GM12878 (cell line): Measurements from ENCODE around the gene STXBP2. TPM values are rescaled to one million over a fixed set of nuclear protein-coding genes. Genes with fewer than 3 reads are reported as not detected.

ENCODE experiments used
- BRCA1 ChIP-seq: IDR thresholded peaks from 2 replicates; pipeline ENCODE4 v1.6.1; 2011; ENCODE audit warnings: low read depth, low read length, improper control_type of control experiment
- CEBPB ChIP-seq, 2 experiments: fragments of 150-350 bp in 1 of 2; IDR thresholded peaks; 2 replicates each; pipeline ENCODE4 v1.6.1; 2012 to 2014; ENCODE audit warnings: low read depth in 2 of 2, low read length in 2 of 2, borderline replicate concordance in 1 of 2, inconsistent platforms in 1 of 2
- EED ChIP-seq: sonication (generic); IDR thresholded peaks from 2 replicates; pipeline ENCODE4 v1.6.1; 2016; ENCODE audit warnings: antibody characterized with exemption, low read depth
- EP300 ChIP-seq, 2 experiments: fragments of 150-350 bp in 1 of 2; IDR thresholded peaks; 2 replicates each; pipeline ENCODE4 v1.6.1; 2011 to 2012; ENCODE audit warnings: low read depth in 2 of 2, low read length in 2 of 2, borderline replicate concordance in 1 of 2, improper control_type of control experiment in 1 of 2, inconsistent platforms in 1 of 2; ENCODE audit not compliant: control insufficient read depth in 1 of 2
- FOS ChIP-seq: IDR thresholded peaks from 3 replicates; pipeline ENCODE4 v1.6.1; 2011; ENCODE audit warnings: borderline replicate concordance; ENCODE audit not compliant: insufficient read length; ENCODE audit errors: extremely low read depth
- HDGF ChIP-seq: fragments of 450-650 bp; IDR thresholded peaks from 2 replicates; pipeline ENCODE4 v1.6.1; 2016; ENCODE audit warnings: antibody characterized with exemption
- JUND ChIP-seq: IDR thresholded peaks from 2 replicates; pipeline ENCODE4 v1.6.1; 2012; ENCODE audit warnings: low read depth, mild to moderate bottlenecking, low read length, improper control_type of control experiment, moderate library complexity
- KAT2A ChIP-seq: conservative IDR thresholded peaks from 2 replicates; pipeline ENCODE4 v1.6.1; 2011; ENCODE audit warnings: low read depth, low read length; ENCODE audit not compliant: control insufficient read depth
- LARP7 ChIP-seq: fragments of 450-650 bp; IDR thresholded peaks from 2 replicates; pipeline ENCODE4 v1.6.1; 2017; ENCODE audit warnings: mild to moderate bottlenecking
- MYB ChIP-seq: fragments of 150-350 bp; IDR thresholded peaks from 2 replicates; pipeline ENCODE4 v1.6.1; 2014; ENCODE audit warnings: mild to moderate bottlenecking, low read depth, low read length, borderline replicate concordance
- NKRF ChIP-seq: fragments of 450-650 bp; conservative IDR thresholded peaks from 2 replicates; pipeline ENCODE4 v1.6.1; 2017; ENCODE audit warnings: mild to moderate bottlenecking, moderate library complexity
- NR2C1 ChIP-seq: fragments of 450-650 bp; IDR thresholded peaks from 2 replicates; pipeline ENCODE4 v1.6.1; 2017; ENCODE audit warnings: antibody characterized with exemption, mild to moderate bottlenecking, moderate library complexity
- NR2F1 ChIP-seq: fragments of 450-650 bp; conservative IDR thresholded peaks from 2 replicates; pipeline ENCODE4 v1.6.1; 2017; ENCODE audit warnings: mild to moderate bottlenecking
- PML ChIP-seq: IDR thresholded peaks from 2 replicates; pipeline ENCODE4 v1.6.1; 2012; ENCODE audit warnings: low read length, inconsistent platforms
- RAD21 ChIP-seq: IDR thresholded peaks from 2 replicates; pipeline ENCODE4 v1.6.1; 2011; ENCODE audit warnings: mild to moderate bottlenecking, low read depth, low read length, moderate library complexity; ENCODE audit not compliant: insufficient read depth
- RCOR1 ChIP-seq: conservative IDR thresholded peaks from 2 replicates; pipeline ENCODE4 v1.6.1; 2012; ENCODE audit warnings: low read depth, low read length, improper control_type of control experiment
- RUNX3 ChIP-seq: IDR thresholded peaks from 2 replicates; pipeline ENCODE4 v1.6.1; 2012; ENCODE audit warnings: low read length, inconsistent platforms
- SMAD1 ChIP-seq: fragments of 450-650 bp; IDR thresholded peaks from 2 replicates; pipeline ENCODE4 v1.6.1; 2018; ENCODE audit warnings: mild to moderate bottlenecking, low read depth; ENCODE audit not compliant: partially characterized antibody
- SMAD5 ChIP-seq: IDR thresholded peaks from 2 replicates; pipeline ENCODE4 v1.6.1; 2016; ENCODE audit warnings: antibody characterized with exemption, low read depth
- SMARCA5 ChIP-seq: fragments of 450-650 bp; IDR thresholded peaks from 2 replicates; pipeline ENCODE4 v1.6.1; 2017; ENCODE audit warnings: mild to moderate bottlenecking
- SUPT20H ChIP-seq: IDR thresholded peaks from 2 replicates; pipeline ENCODE4 v1.6.1; 2011; ENCODE audit warnings: low read depth, mild to moderate bottlenecking, low read length, moderate library complexity, borderline replicate concordance; ENCODE audit not compliant: control insufficient read depth
- SUZ12 ChIP-seq: fragments of 200-600 bp; sonication (generic); IDR thresholded peaks from one replicate; pipeline ENCODE4 v1.6.1; 2018; ENCODE audit warnings: antibody characterized with exemption, mild to moderate bottlenecking; ENCODE audit not compliant: unreplicated experiment
- TARDBP ChIP-seq: IDR thresholded peaks from 2 replicates; pipeline ENCODE4 v1.6.1; 2016; ENCODE audit warnings: borderline replicate concordance
- TCF3 ChIP-seq: IDR thresholded peaks from 2 replicates; pipeline ENCODE4 v1.6.1; 2012; ENCODE audit warnings: low read depth, mild to moderate bottlenecking, low read length, borderline replicate concordance; ENCODE audit not compliant: insufficient read depth
- ZNF207 ChIP-seq: fragments of 450-650 bp; IDR thresholded peaks from 2 replicates; pipeline ENCODE4 v1.6.1; 2014; ENCODE audit warnings: antibody characterized with exemption, mild to moderate bottlenecking, borderline replicate concordance
- ZNF274 ChIP-seq: IDR thresholded peaks from one replicate; pipeline ENCODE4 v1.8.0; 2011; ENCODE audit not compliant: insufficient read length, insufficient read depth
- ZNF384 ChIP-seq: IDR thresholded peaks from 2 replicates; pipeline ENCODE4 v1.6.1; 2012; ENCODE audit warnings: low read depth, mild to moderate bottlenecking, low read length, improper control_type of control experiment, borderline replicate concordance
- polyA plus RNA-seq, 11 experiments: library from polyadenylated mRNA; depleted of rRNA in 4 of 11; unstranded in 6 of 11; stranded (reverse) in 5 of 11; fragments of >200 nt; fragmentation: Nextera tagmentation in 4 of 11; fragmentation: Illumina TruSeq in 1 of 11; extraction: Ambion mirVana in 4 of 11; extraction: Trizol in 1 of 11; gene quantifications; 1 replicate in 1 of 11; 2 replicates in 10 of 11; pipeline versions ENCODE4 v1.2.1 to v1.2.3, GENCODE V29; 2011 to 2016; ENCODE audit warnings: inconsistent platforms in 2 of 11, missing spikeins in 2 of 11, low read depth in 1 of 11
- total RNA-seq, 4 experiments: library from RNA; depleted of rRNA in 3 of 4; stranded (reverse); fragments of >200 nt in 3 of 4; fragmentation: Illumina TruSeq in 1 of 4; extraction: Trizol in 1 of 4; gene quantifications; 2 replicates each; pipeline versions ENCODE4 v1.2.1 to v1.2.3, GENCODE V29; 2013 to 2021
- TF ChIP-seq, protein P1 (sequence below): fragments of 450-650 bp; IDR thresholded peaks from 2 replicates; pipeline ENCODE4 v1.6.1; 2017; ENCODE audit warnings: low read depth, mild to moderate bottlenecking, moderate library complexity

Gene STXBP2
- total and polyA plus RNA-seq, 10 of the 15 experiments (the other 5 are each of a cell fraction or from before 2014, with no cell fraction given) = 2.6 to 111 (median 61.4) TPM

DNA sequence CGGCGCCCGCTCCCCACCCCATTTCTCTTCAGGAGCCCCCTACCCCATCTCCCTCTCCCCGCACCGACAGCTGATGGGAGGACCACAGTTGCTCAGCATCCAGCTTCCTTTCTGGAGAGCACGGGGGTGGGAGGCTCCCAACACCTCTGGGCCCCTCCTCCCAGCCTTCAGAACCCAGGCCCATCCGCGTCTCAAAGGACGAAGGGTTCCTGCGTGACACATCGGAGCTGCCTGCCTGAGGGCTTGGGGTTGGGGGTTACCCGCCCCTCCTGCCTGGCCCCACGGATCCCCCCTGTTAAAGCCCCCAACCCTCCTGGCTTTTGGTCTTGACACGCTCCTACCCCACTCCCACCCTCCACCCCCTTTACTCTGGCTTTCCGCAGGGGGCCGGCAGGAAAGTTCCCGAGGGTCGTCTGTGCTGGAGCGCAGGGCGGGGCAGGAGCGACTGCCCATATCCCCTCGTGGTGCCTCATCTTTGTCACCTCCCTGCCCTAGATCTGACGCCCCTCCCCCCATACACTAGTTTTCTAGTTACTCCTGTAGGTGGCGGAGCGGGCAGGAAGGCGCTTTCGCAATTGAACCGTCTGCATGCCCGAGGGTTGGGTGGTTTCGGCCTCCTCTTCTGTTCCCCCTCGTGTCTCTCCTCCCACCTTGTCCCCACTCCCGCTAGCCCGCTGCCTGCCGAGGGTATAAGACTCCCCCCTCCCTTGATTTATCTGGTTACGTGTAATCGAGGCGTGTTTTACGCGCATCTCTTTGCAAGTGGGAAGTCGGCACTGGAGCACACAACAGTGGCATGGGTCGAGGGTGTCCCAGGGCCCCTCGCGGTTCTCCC, 44.6 kb downstream of the STXBP2 start (continued):
- TF ChIP-seq BRCA1 (no peak), PML (no peak), ZNF207 (no peak), RCOR1 (no peak), CEBPB (IDR thresholded peaks at IDR 0.05; ENCODE audit: borderline replicate concordance in 1 of 2, low read depth in 2 of 2, low read length in 2 of 2) (no peak), HDGF (no peak), FOS (no peak), JUND (no peak), NR2C1 (no peak), MYB (no peak), NR2F1 (0 out of 2 replicates have a peak, but pooled peaks have one; percentile 13), SUZ12 (no peak), TARDBP (0 out of 2 replicates have a peak, but pooled peaks have one; percentile 41), SMAD1 (no peak), RUNX3 (peak; percentile 53; the same call in 1 of the 2 replicates), SUPT20H (no peak), ZNF384 (no peak), TCF3 (no peak), EED (no peak), SMAD5 (no peak), ZNF274 (no peak), NKRF (no peak), RAD21 (peak; percentile 78), SMARCA5 (peak; percentile 37; the same call in 1 of the 2 replicates), KAT2A (no peak), EP300 (IDR thresholded peaks at IDR 0.05; ENCODE audit: borderline replicate concordance in 1 of 2, control insufficient read depth in 1 of 2, low read depth in 2 of 2, low read length in 2 of 2) (no peak; a peak in 1 of 4 replicates), LARP7 (no peak)
- TF ChIP-seq, protein P1, sequence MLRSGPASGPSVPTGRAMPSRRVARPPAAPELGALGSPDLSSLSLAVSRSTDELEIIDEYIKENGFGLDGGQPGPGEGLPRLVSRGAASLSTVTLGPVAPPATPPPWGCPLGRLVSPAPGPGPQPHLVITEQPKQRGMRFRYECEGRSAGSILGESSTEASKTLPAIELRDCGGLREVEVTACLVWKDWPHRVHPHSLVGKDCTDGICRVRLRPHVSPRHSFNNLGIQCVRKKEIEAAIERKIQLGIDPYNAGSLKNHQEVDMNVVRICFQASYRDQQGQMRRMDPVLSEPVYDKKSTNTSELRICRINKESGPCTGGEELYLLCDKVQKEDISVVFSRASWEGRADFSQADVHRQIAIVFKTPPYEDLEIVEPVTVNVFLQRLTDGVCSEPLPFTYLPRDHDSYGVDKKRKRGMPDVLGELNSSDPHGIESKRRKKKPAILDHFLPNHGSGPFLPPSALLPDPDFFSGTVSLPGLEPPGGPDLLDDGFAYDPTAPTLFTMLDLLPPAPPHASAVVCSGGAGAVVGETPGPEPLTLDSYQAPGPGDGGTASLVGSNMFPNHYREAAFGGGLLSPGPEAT = 0 out of 2 replicates have a peak, but pooled peaks have one; percentile 37
